GM19023 (cell line): ENCODE results near the gene BRD7.

Source experiments
- ATAC-seq: cut with Tn5 transposase; IDR thresholded peaks from one replicate; pipeline ENCODE4 v1.9.1; 2021; ENCODE audit warnings: mild to moderate bottlenecking, moderate library complexity; ENCODE audit not compliant: unreplicated experiment

BRD7 gene

GRCh38 chr16:50390371-50390771 is 21.6 kb upstream of the BRD7 start:
- no peak for ATAC-seq

GRCh38 chr16:50389900-50390299 is 21.1 kb upstream of the BRD7 start:
- ATAC-seq = no peak

- no peak for ATAC-seq
Observed at GRCh38 chr16:50388496-50388895, 19.7 kb upstream of the BRD7 start.

GRCh38 chr16:50386774-50387173 is 18.0 kb upstream of the BRD7 start:
- ATAC-seq = no peak

GRCh38 chr16:50386139-50386538 is 17.4 kb upstream of the BRD7 start:
- ATAC-seq = no peak

- no peak for ATAC-seq
Observed at GRCh38 chr16:50384500-50385135, 15.8 kb upstream of the BRD7 start.

- ATAC-seq = no peak
Observed at GRCh38 chr16:50381679-50382440, 13.1 kb upstream of the BRD7 start.

GRCh38 chr16:50378417-50378816 is 9.6 kb upstream of the BRD7 start:
- no peak for ATAC-seq

- no peak for ATAC-seq
Observed at GRCh38 chr16:50377001-50377400, 8.2 kb upstream of the BRD7 start.

- no peak for ATAC-seq
Observed at GRCh38 chr16:50373780-50374179, 5.0 kb upstream of the BRD7 start.

- no peak for ATAC-seq
Observed at GRCh38 chr16:50373345-50373701, 4.5 kb upstream of the BRD7 start.

GRCh38 chr16:50372611-50373344 is 4.0 kb upstream of the BRD7 start:
- ATAC-seq = no peak

GRCh38 chr16:50371936-50372595 is 3.3 kb upstream of the BRD7 start:
- no peak for ATAC-seq

GRCh38 chr16:50371036-50371716 is 2.4 kb upstream of the BRD7 start:
- ATAC-seq = no peak

- ATAC-seq = no peak
Observed at GRCh38 chr16:50369133-50369804, 481 bp upstream of the BRD7 start.

GRCh38 chr16:50367777-50368409 is 895 bp downstream of the BRD7 start:
- no peak for ATAC-seq

- no peak for ATAC-seq
Observed at GRCh38 chr16:50365791-50366575, 2.8 kb downstream of the BRD7 start.

GRCh38 chr16:50363656-50364055 is 5.1 kb downstream of the BRD7 start:
- ATAC-seq = no peak

- no peak for ATAC-seq
Observed at GRCh38 chr16:50360779-50361178, 8.0 kb downstream of the BRD7 start.
